NOMO-1 treated with DMSO at 0.1 percent for 48 hours (cell line): ENCODE results near the gene FOCAD.
"Not testable (repeated sequence)": the region's sequence is repeated elsewhere in the genome, so short reads cannot be mapped to it uniquely, and the experiment has no call there.

Experiments used
- DNase-seq: peaks from one replicate; lab custom pipeline; 2025; ENCODE audit not compliant: unreplicated experiment; lab: John Stamatoyannopoulos, UW

FOCAD gene

DNA sequence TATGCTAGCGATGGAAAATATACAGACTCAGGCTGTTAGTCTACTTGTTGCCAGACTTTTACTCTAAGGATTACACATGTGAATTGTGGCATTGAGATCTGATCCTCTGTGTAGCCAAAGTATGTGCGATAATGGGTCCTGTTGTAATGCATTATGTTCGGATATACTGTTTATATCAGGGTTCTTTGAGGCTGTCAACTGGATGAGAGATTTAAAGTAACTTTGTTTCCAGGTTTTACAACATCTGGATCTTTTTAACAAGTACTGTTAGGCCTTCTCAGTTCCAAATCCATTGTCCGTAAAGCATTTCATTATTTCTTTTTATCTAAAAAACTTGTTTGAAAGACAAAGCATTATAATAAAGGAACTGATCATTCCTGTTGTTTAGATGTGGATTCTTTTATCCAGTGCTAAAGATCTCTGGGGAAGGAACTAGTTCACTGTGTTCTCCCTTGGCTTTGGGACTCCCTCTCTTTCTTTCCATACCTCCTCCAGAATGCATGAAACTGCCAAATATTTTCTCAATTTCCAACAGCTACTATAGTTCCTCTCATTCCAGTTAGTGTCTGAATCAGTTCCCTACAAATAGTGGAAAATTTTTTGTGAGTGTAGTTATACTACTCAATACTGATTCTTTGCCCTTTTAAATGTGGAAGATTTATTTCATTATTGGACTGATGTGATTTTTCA is 278.6 kb downstream of the FOCAD start:
- DNase-seq, result no peak

DNA sequence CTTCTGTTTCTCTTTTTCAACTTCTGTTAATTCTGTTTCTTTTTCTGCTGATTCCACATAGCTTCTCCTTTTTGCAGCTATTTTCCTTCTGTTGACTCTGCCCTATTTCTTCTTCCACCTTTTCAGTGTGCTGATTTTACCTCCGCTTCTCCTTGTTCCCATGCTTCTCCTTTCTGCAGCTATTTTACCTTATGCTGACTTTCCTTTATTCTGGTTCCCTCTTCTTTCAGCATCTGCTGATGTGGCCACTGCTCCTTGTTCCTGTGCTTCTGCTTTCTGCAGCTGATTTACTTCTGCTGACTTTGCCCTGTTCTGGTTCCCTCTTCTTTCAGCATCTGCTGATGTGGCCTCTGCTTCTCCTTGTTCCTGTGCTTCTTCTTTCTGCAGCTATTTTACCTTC is 288.6 kb downstream of the FOCAD start:
- DNase-seq, result no peak

DNA sequence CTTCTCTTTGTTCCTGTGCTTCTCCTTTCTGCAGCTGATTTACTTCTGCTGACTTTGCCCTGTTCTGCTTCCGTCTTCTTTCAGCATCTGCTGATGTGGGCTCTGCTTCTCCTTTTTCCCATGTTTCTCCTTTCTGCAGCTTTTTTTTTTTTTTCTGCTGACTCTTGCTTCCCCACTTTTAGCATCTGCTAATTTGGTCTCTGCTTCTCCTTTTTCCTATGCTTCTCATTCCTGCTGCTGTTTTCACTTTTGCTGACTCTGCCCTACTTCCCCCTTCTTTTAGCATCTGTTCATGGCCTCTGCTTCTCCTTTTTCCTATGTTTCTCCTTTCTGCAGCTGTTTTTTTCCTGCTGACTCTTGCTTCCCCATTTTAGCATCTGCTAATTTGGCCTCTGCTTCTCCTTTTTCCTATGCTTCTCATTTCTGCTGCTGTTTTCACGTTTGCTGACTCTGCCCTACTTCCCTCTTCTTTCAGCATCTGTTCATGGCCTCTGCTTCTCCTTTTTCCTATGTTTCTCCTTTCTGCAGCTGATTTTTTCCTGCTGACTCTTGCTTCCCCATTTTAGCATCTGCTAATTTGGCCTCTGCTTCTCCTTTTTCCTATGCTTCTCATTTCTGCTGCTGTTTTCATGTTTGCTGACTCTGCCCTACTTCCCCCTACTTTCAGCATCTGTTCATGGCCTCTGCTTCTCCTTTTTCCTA is 289.3 kb downstream of the FOCAD start:
- not testable (repeated sequence) for DNase-seq

DNA sequence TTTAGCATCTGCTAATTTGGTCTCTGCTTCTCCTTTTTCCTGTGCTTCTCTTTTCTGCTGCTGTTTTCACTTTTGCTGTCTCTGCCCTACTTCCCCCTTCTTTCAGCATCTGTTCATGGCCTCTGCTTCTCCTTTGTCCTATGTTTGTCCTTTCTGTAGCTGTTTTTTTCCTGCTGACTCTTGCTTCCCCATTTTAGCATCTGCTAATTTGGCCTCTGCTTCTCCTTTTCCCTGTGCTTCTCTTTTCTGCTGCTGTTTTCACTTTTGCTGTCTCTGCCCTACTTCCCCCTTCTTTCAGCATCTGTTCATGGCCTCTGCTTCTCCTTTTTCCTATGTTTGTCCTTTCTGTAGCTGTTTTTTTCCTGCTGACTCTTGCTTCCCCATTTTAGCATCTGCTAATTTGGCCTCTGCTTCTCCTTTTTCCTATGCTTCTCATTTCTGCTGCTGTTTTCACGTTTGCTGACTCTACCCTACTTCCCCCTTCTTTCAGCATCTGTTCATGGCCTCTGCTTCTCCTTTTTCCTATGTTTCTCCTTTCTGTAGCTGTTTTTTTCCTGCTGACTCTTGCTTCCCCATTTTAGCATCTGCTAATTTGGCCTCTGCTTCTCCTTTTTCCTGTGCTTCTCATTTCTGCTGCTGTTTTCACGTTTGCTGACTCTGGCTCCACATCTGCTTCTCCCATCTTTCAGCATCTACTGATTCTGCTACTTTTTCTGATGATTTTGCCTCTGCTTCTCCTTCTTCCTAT is 290.3 kb downstream of the FOCAD start:
- not testable (repeated sequence) for DNase-seq

DNA sequence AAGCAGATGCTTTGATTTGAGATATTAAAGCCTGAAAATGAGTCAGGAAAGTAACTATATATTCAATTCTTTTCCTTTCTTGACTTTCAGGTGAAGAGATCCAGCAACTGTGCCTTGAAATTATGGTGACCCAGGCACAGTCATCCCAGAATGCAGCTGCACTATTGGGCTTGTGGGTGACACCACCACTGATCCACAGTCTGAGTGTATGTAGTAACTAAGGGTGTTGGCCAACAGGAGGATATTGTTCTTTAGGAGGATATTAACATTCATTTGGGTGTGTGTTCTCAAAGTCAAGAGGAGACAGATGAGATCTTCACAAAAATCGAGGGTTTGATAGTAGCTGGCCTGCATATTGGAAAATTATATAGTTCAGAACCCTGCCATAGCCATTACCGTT is 294.2 kb downstream of the FOCAD start:
- DNase-seq, result no peak

DNA sequence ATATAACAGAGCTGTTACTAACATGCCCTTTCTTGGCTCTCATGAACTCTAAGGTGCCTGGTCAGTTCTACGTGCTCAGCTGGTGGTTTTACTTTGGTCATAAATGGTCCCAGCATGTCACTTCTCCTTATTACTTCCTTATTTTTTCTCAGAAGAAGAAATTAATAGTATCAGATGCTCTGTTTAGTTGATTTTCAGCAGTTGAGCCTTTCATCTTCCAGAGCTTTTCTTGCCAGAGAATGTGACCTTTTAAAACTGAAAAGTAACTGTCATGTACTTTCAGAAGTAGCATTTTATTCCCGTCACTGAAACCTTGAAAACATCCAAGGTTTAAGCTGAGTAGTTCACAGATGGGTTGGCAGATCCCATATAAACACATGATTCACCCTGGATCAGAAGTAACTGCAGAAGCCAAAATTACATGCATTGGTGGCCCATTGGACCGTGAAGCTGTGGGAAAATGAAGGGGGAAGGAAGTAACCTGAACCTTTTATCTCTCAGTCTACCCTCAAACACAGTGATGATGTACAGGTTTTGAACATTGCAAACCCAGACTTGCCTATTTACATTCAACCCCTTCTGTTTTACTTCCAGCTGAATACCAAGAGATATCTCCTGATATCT is 296.9 kb downstream of the FOCAD start:
- no peak for DNase-seq

DNA sequence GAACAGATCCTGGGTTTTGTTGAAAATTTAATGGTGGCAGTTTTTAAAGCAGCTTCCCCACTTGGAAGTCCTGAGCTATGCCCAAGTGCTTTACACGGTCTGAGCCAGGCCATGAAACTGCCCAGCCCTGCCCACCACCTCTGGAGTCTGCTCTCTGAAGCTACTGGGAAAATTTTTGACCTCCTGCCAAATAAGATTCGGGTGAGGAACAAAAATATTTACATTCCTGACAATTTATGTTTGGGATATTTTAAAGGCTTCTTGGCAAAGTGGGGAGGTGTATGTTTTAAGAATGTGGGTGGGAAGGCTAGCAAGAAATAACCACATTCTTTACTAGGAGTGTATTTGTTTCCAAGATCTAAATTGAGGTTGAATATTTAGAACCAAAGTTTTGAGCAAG is 297.4 kb downstream of the FOCAD start:
- no peak for DNase-seq

DNA sequence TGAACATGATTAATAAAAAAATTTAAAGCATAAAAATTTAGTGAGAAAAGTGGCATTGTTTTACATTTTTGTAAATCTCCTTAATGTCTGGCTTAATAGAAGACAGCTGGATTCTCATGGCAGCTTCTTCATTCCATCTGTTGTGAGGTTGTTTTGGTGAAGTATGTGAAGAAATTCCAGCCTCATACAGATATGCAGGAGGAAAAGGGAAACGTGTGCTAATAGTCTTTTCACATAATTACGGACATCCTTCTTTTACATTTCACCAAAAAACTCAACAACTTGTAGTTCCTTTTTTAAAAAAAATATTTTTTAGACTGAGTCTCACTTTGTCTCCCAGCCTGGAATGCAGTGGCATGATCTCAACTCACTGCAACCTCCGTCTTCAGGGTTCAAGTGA is 300.4 kb downstream of the FOCAD start:
- DNase-seq, result no peak

DNA sequence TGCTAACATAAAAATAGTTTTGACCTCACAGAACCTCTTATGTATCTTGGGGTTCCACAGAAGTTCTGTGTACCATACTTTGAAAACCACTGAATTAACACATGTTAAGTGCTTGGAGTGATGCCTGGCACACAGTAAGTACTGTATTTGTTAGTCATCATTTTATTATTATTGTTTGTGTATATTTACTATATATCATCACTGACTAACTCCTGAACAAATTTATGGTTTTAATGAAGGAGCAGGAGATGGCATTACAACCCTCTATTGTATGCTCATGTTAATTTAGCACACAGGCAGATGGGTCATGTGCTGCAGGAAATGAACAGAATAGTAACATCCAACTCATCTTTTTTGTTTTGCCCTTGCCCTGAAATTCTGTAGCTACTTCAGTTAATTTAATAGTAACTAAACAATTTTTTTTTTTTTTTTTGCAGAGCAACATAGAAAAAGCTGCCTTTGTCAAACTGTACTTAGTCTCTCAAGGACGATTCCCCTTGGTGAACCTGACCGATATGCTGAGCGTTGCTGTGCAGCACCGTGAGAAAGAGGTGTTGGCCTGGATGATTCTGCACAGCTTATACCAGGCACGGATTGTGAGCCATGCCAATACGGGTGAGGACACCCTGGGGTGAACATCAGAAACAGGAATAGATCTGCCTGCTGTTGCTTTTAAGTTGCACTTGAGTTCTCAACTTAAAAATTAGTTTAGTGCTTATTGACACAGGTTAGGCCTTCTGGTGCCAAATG is 302.0 kb downstream of the FOCAD start:
- DNase-seq, result no peak

DNA sequence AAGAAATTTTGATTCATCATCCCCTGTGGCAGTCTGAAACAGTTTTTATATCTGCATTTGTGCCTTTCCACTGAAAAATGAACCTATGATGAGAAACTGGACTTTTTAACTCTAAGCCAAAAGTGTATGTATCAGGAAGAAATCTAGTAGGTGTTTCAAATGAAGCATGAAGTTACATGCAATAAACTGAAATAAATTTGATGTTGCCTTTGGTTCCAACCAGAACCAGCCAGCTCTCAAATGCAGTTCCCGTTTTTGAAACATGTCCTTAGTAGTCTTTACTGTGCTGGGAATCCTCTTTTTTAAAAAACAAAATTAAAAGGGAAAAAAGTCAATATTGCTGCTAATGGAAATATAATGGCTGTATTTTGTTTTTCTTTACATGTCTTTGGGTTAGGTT is 303.5 kb downstream of the FOCAD start:
- no peak for DNase-seq

DNA sequence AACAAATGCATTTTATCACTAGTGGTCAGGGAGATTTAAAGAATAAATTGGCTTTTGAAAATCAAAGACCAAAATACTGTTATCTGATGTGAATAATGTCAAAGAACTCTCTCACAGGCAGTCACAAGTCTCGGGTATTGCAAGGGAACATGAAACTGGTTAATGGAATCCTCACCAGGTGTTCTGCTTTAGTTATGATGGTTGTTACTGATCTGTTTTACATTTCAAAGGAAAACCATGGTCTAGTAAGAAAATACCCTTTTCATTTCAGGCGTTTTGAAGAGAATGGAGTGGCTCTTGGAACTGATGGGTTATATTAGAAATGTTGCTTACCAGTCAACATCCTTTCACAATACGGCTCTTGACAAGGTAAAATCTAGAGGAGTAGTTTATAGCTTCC is 304.0 kb downstream of the FOCAD start:
- no peak for DNase-seq

DNA sequence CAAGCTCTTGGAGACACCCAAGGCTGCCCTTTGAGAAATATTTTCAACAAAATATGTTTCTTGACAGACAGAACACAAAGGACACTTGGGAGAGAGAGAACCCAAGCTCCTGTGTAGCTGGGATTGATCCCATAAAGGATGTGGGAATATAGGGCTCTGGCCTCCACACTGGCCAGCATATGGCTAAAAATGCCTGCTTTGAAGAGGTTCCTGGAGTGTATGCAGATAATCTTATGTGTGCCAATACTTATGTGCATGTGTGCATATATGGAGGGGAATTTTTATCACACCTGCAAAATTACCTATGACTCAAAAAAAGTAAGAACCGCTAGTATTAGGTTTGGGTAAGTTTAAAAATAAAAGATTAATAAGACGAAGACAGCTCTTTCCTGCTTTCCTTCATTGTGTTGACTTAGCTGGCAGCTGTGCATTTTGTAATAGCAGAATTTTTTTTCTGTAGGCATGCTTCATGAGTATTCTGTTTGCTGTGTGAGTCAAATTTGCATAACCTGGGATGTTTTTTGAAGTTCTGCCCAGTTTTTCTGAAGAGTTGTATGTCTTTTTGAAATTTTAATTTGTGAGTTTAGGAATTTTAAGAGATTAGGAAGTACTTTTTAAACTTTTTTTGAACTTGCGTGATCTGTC is 304.7 kb downstream of the FOCAD start:
- no peak for DNase-seq

DNA sequence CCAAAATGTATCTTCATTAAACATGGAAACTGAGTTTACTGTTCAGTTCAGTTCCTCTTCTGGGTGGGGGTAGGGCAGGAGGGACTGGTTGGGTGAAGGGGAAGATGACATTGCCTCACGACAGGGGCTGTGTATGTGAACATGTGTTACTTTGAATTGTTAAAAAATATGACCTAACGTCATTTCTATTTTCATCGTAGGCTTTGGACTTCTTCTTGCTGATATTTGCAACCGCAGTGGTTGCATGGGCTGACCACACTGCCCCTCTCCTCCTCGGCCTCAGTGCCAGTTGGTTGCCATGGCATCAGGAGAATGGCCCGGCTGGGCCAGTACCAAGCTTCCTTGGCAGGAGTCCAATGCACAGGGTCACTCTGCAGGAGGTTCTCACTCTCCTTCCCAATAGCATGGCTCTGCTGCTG is 305.9 kb downstream of the FOCAD start:
- DNase-seq, result no peak

DNA sequence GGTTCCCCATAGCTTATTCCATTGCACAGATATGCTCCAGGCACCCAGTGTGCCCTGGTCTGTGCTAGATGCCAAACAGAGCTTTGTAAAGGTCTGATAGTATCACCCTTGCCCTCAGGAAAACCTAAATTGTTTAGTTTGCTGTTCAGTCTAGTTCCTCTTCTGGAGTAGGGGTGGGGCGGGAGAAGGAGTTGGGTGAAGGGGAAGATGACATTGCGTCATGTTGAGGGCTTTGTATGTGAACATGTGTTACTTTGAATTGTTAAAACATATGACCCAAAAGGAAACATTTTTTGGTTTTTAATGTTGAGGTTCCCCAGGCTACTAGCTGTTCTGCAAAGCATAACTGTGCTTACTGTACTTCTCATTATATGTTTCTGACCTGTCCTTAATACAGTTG is 306.8 kb downstream of the FOCAD start:
- no peak for DNase-seq

DNA sequence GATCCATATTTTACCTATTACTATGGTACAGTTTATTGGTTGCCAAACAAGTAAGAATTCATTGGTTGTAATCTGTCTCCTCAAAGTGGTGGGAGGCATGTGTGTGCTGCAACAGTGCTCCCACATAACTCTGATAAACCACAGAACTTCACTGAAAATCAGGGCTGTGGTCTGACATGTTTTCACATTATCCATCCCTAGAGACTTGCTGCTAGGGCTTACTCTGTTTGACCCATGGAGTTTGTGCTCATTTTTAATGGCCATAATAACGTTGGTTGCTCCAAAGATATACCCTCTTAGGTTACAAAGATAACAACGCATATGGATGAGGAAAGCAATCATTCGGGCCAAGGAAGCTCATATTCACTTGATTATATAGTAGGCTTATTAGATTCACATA is 310.4 kb downstream of the FOCAD start:
- no peak for DNase-seq

DNA sequence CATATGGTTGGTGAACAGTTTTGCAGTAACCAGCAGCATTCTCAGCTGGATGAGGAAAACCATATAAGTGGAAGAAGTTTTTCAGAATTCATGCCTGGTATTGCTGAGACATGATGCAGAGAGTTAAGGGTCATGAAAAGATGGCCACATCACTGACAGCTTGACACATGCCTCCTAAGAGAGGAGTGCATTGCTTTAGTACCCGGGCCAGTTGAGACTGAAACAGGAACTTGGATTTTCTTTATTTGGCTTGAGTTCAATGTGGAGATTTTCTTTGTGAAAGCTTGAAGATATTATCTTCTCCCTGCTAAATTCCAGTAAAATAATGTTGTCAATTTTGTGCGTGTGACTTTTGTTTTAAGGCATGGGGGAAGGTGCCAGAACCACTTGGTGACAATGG is 311.6 kb downstream of the FOCAD start:
- DNase-seq, result no peak

DNA sequence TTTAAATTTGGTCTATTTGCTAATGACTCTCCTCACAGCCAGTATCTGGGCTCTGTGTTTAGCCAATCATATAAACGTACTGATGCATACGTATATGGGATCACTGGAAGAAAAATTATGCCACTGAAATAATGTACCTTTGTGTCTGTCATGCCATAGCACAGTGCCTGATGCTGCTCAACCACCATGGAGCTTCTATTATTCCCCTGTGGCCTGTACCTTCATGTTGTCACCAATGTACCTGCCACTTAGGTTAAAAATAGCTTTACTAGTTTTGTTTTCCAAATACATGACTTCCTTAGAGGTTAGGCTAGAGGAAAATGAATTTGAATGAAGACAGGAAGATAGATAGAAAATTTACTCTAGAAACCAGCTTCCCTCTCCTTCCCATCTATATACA is 312.8 kb downstream of the FOCAD start:
- DNase-seq, result no peak

DNA sequence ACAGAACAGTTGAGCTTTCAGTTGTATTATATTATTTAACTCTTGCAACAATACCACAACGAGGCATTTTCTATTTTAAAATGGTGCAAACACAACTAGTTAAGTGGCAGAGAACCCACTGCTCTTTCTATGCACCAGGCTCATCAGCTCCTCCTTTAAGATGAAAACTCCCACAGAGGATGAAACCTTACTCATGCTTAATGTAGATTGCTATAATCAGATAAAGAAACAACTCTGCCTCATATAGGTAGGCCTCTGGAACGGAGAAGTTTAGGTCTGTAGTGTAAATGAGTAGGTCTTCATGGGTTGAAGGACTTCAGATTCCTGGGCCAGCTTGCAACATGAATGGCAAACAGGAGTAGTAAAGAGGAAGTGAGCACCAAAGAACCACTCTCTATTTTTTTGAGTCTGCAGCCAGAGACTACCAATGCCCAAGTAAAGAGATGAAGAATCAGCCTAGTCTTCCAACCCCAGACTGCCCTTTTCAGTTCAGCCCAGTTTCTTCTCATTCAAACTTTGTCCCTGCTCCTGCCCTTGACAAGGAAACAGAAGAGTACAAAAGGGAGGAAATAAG is 313.5 kb downstream of the FOCAD start:
- no peak for DNase-seq

DNA sequence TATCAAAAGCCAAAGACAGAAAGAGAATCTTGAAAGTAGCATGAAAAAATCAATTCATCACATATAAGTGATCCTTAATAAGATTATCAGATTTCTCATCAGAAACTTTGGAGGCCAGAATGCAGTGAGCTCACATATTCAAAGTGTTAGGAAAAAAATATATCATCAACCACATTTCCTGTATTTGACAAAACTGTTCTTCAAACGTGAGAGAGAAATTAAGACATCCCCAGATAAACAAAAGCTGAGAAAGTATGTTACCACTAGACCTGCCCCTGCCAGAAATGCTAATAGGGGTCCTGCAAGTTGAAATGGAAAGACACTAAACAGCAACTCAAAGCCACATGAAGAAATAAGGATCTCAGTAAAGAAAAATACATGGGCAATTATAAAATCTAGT is 317.5 kb downstream of the FOCAD start:
- DNase-seq, result no peak

DNA sequence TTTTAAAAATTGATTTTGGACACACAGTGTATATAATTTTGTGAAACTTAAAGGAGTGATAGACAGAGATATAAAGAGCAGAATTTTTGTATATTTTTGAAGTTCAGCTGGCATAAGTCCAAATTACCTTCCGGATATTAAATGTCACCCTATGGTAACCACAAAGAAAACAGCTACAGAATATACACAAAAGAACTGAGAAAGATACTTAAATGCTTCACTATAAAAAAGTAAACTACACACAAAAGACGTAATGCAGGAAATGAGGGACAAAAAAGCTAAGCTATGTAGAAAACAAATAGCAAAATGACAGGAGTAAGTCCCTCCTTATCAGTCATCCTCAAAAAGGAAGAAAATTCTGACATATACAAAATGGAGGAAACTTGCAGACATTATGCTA is 318.0 kb downstream of the FOCAD start:
- DNase-seq, result no peak
